Measurements from ENCODE around the gene STAB2.

GRCh38 chr12:103546959-103547358 is 40.1 kb upstream of the STAB2 start:
- TF ChIP-seq CTCF (IDR thresholded peaks at IDR 0.05) (no peak), POLR2AphosphoS5 (IDR thresholded peaks at IDR 0.05) (no peak), EP300 (IDR thresholded peaks at IDR 0.05) (no peak)

Data from sigmoid colon (tissue), 4 donors.